Measurements from ENCODE around the gene PTGR3. TPM values are rescaled to one million over a fixed set of nuclear protein-coding genes. Genes with fewer than 3 reads are reported as not detected.

PTGR3 gene
- total and polyA plus RNA-seq, 8 donors: 7.2 to 23.0 (median 18.1) TPM

DNA sequence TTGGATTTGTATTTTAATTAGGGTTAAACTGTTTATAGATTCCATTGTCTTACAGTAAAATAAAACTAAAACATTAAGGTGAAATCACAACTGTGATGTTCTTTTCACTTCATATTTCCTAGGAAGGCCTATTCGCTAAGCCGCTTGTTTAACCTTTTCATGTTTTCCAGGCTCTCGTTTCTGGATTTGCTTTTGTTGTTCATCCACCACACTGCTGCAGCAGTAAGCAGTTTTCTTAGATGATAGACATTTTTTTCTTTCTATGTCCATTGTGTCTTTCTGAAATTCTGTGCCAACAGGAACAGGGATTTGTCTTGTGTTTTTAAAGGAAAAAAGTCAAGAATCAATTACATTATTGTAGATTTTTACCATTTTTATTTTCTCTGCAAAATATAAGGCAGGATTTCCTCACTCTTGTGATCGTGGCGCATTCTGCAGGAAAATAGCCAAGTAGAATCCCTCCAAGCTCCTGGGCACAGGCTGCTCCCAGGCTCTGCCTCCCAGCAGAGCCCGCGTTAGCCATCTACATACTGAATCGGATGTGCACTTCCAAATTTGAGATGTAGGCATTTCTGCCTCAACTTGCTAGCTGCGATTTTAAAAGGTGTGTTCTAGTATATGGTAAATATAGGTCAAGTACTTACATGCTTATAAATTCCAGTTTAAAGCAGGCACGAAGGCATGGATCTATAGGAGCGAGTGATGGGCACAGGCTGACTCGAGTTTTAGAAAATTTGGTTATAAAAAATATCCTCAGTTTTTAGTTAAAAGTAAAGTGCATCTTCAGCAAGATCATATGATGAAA lies 11.8 kb upstream of the PTGR3 start:
- DNase-seq (no peak), ATAC-seq (no peak), FAIRE-seq (no peak)
- Histone ChIP-seq H3K4me3 (no peak overlapping the region), H3K36me3 (no peaks in the 10 kb centered on the region), H3K4me1 (peaks cover 4 to 15% (median 11%) of the 10 kb centered on the region in 3 donors), H3K27ac (peak overlapping the region in 1 of 4 donors; percentile 52), H3K27me3 (no peaks in the 10 kb centered on the region), H3K9me3 (no peaks in the 10 kb centered on the region)
- 82 to 87% methylated on average over 12 of the region's 12 CpGs for WGBS, 2 donors
- intact Hi-C loops (cut with DNase I): no loop called here
- TF ChIP-seq, protein P1, sequence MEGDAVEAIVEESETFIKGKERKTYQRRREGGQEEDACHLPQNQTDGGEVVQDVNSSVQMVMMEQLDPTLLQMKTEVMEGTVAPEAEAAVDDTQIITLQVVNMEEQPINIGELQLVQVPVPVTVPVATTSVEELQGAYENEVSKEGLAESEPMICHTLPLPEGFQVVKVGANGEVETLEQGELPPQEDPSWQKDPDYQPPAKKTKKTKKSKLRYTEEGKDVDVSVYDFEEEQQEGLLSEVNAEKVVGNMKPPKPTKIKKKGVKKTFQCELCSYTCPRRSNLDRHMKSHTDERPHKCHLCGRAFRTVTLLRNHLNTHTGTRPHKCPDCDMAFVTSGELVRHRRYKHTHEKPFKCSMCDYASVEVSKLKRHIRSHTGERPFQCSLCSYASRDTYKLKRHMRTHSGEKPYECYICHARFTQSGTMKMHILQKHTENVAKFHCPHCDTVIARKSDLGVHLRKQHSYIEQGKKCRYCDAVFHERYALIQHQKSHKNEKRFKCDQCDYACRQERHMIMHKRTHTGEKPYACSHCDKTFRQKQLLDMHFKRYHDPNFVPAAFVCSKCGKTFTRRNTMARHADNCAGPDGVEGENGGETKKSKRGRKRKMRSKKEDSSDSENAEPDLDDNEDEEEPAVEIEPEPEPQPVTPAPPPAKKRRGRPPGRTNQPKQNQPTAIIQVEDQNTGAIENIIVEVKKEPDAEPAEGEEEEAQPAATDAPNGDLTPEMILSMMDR (IDR thresholded peaks at IDR 0.05): no peak

DNA sequence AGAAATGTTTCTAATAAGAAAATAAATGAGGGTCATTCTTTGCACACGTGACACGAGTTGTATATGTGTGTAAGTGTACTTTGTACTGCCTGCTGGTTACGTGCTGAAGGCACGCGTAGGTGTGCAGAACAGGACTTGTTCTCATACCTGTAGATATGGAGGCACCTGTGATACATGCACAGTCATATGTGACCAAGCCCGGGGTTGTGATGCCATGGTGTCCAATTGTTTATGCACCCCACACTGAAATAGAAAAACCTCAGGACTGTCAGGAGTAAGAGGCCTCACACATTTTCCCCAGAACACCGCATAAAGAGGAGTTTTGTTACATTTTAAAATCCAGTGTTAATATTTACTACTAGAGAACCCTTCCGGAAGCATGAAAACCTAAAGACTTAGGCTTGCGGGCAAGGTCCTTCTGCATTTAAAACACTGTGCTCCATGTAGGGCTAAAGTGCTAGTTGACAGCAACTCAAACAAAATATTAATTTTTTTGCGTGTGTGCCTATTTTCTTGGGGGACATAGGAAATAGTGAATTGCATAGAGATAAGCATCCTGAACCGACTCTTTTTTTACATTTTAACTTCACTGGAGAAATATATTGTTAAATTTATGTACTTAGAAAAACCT lies 10.9 kb upstream of the PTGR3 start:
- DNase-seq (no peak), FAIRE-seq (no peak), ATAC-seq (peak in 1 of 4 donors; percentile 29)
- Histone ChIP-seq H3K9me3 (no peaks in the 10 kb centered on the region), H3K4me3 (no peak overlapping the region), H3K4me1 (peaks cover 4 to 19% (median 16%) of the 10 kb centered on the region in 3 donors), H3K27ac (peak overlapping the region in 1 of 4 donors; percentile 52), H3K27me3 (no peaks in the 10 kb centered on the region), H3K36me3 (no peaks in the 10 kb centered on the region)
- TF ChIP-seq, protein P1 (IDR thresholded peaks at IDR 0.05): no peak
- 67 to 70% methylated on average over 11 of the region's 11 CpGs for WGBS, 2 donors
- intact Hi-C loops (cut with DNase I): no loop called here

DNA sequence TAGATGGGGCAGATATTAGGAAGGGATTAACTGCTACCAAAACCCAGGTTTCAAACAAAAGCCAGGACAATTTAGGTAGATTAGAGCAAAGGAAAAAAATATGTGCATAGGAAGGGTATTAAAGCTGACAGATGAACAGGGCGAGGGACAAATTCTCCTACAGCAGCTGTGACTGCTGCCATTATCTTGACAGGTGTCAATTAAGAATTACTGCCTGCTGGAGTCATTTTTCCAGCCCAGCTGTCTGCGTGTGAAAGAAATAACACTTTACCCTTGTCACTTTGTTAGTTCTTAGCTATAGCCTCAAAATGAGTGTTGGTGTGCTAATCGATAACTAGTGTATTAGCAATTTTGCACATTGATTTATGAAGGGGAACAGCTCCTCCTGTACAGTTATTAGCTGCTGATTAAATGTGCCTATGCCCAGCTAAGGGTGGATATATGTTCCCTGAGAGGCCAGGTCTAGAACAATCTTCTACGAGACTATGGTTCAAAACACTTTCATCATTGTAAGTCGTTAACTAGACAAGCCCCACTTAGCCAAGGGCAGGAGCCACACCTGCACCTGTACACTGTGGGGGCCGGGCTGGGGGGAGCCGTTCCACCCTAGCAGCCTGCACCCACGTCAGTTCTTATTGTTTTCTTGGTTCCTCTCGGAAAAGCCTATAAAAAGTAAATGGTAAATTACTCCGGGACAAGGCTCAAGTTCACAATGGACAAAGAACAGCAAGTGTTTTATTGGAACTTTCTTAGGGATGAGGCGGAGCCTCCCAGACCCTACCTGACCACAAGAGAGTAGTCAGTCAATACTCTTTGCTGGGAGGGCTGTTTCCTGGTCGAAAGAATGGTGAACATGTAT lies 9.4 kb upstream of the PTGR3 start:
- Histone ChIP-seq H3K4me1 (peaks cover 4 to 35% (median 27%) of the 10 kb centered on the region in 3 donors), H3K9me3 (no peaks in the 10 kb centered on the region), H3K27ac (peak overlapping the region in 1 of 4 donors; percentile 25), H3K27me3 (no peaks in the 10 kb centered on the region), H3K4me3 (no peak overlapping the region), H3K36me3 (no peaks in the 10 kb centered on the region)
- intact Hi-C loops (cut with DNase I): no loop called here
- DNase-seq (no peak), FAIRE-seq (no peak), ATAC-seq (no peak)
- WGBS, 2 donors: 61 to 62% methylated on average over 12 of the region's 12 CpGs
- TF ChIP-seq, protein P1 (IDR thresholded peaks at IDR 0.05): no peak

DNA sequence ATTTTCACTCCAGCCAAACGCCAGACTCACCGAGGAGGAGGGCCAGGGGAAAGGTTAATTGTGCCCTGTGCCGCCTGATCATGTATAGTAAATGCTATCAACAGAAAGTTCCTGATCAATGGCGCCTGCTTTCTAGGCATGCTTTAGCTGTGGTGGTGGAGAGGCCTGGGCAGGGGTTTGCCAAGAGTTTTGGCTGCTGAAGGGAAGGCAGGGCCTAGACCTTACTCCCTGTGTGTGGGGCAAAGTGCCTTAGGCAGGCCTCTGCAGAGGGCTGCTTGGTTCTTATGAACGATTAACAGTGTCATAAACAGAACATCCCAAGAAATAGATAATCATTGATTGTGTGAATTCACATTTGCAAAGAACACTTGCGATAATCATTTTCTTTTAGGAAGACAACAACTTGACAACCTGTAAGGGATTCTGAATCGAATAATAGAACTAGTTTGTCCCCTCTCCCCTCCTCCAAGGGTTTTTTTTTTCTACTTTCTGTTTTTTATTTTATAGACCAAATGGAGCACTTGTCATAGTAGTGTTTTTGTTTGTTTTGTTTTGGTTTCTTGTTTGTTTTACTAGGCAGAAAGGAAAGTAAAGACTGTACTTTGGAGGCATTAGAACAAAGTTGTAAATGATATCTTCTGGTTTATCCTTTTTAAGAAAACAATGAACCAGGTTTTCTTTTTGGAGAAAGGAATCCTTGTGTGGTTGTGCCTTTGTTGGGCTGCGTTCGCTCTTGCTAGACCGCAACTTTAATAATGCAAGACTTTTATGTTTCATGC lies 8.2 kb upstream of the PTGR3 start:
- Histone ChIP-seq H3K4me3 (no peak overlapping the region), H3K27ac (peak overlapping the region in 1 of 4 donors; percentile 18), H3K27me3 (no peaks in the 10 kb centered on the region), H3K4me1 (peaks cover 4 to 38% (median 37%) of the 10 kb centered on the region in 3 donors), H3K36me3 (no peaks in the 10 kb centered on the region), H3K9me3 (no peaks in the 10 kb centered on the region)
- FAIRE-seq: no peak
- DNase-seq: no peak
- TF ChIP-seq, protein P1 (IDR thresholded peaks at IDR 0.05): no peak
- WGBS, 2 donors: 91% methylated on average over 10 of the region's 10 CpGs
- no peak for ATAC-seq
- intact Hi-C loops (cut with DNase I): no loop called here

Measured in pancreas (tissue), 10 donors.